K562 (cell line): ENCODE results near the gene LAMTOR1. TPM values are rescaled to one million over a fixed set of nuclear protein-coding genes. Genes with fewer than 3 reads are reported as not detected.

Source experiments
- BACH1 ChIP-seq: fragments of 200-800 bp; sonication (Bioruptor generic); IDR thresholded peaks from 2 replicates; pipeline ENCODE4 v1.6.1; 2016; ENCODE audit warnings: missing genetic modification characterization, missing compliant biosample characterization
- CBX1 ChIP-seq: sonication (generic); IDR thresholded peaks from 2 replicates; pipeline ENCODE4 v1.6.1; 2016; ENCODE audit warnings: antibody characterized with exemption, low read depth, mild to moderate bottlenecking
- CEBPG ChIP-seq, 3 experiments: fragments of 200-800 bp in 1 of 3; sonication (Bioruptor generic) in 1 of 3; sonication (generic) in 1 of 3; formaldehyde crosslinking in 1 of 3; IDR thresholded peaks in 2 of 3; conservative IDR thresholded peaks in 1 of 3; 2 replicates each; pipeline versions ENCODE4 v1.6.1 to v1.8.0; 2016 to 2022; ENCODE audit warnings: missing compliant biosample characterization in 2 of 3, missing genetic modification characterization in 2 of 3, mild to moderate bottlenecking in 1 of 3, missing genetic modification reagents in 1 of 3
- FOXA1 ChIP-seq: fragments of 450-650 bp; IDR thresholded peaks from 2 replicates; pipeline ENCODE4 v1.6.1; 2016; ENCODE audit warnings: mild to moderate bottlenecking, borderline replicate concordance
- KDM1A ChIP-seq, 2 experiments: fragments of 450-650 bp; IDR thresholded peaks; 2 replicates each; pipeline ENCODE4 v1.6.1; 2016; ENCODE audit warnings: mild to moderate bottlenecking in 2 of 2
- KHSRP ChIP-seq: fragments of 450-650 bp; IDR thresholded peaks from 2 replicates; pipeline ENCODE4 v1.6.1; 2017
- MAFG ChIP-seq: fragments of 450-650 bp; conservative IDR thresholded peaks from 2 replicates; pipeline ENCODE4 v1.6.1; 2016; ENCODE audit warnings: missing genetic modification characterization, missing compliant biosample characterization
- NONO ChIP-seq, 2 experiments: fragments of 200-400 bp in 1 of 2; fragments of 450-650 bp in 1 of 2; formaldehyde crosslinking in 1 of 2; IDR thresholded peaks; 2 replicates each; pipeline ENCODE4 v1.6.1; 2017; ENCODE audit warnings: low read depth in 2 of 2, mild to moderate bottlenecking in 2 of 2, moderate library complexity in 2 of 2, low read length in 1 of 2
- SIN3A ChIP-seq, 2 experiments: fragments of 150-350 bp in 1 of 2; IDR thresholded peaks; 2 replicates each; pipeline ENCODE4 v1.6.1; 2011 to 2016; ENCODE audit warnings: borderline replicate concordance in 2 of 2, low read depth in 2 of 2, low read length in 2 of 2, mild to moderate bottlenecking in 2 of 2, moderate library complexity in 2 of 2; ENCODE audit not compliant: control insufficient read depth in 1 of 2
- TAL1 ChIP-seq: fragments of 450-650 bp; IDR thresholded peaks from 2 replicates; pipeline ENCODE4 v1.6.1; 2016; ENCODE audit warnings: mild to moderate bottlenecking
- TBL1XR1 ChIP-seq, 2 experiments: IDR thresholded peaks; 2 replicates each; pipeline ENCODE4 v1.6.1; 2012; ENCODE audit warnings: improper control_type of control experiment in 2 of 2, low read length in 2 of 2, mild to moderate bottlenecking in 1 of 2
- polyA plus RNA-seq, 8 experiments: library from polyadenylated mRNA; depleted of rRNA in 4 of 8; stranded (reverse) in 5 of 8; unstranded in 3 of 8; fragments of >200 nt; fragmentation: Nextera tagmentation in 2 of 8; fragmentation: Illumina TruSeq in 1 of 8; extraction: Ambion mirVana in 2 of 8; extraction: Trizol in 1 of 8; gene quantifications; 2 replicates each; pipeline versions ENCODE4 v1.2.1 to v1.2.3, GENCODE V29; 2011 to 2014; ENCODE audit warnings: inconsistent platforms in 1 of 8, missing spikeins in 1 of 8
- total RNA-seq, 7 experiments: library from RNA; depleted of rRNA in 6 of 7; stranded (reverse); fragments of >200 nt in 6 of 7; fragmentation: Illumina TruSeq in 2 of 7; extraction: Trizol in 2 of 7; gene quantifications; 2 replicates each; pipeline versions ENCODE4 v1.2.1 to v1.2.3, GENCODE V29; 2011 to 2021; ENCODE audit warnings: low replicate concordance in 1 of 7
- TF ChIP-seq, protein P1 (sequence below), 2 experiments: fragments of 450-650 bp; formaldehyde crosslinking in 1 of 2; IDR thresholded peaks; 2 replicates each; pipeline versions ENCODE4 v1.4.0 to v1.6.1; 2014 to 2020; ENCODE audit warnings: mild to moderate bottlenecking in 2 of 2, borderline replicate concordance in 1 of 2, low read depth in 1 of 2
- TF ChIP-seq, protein P2 (sequence below): fragments of 450-650 bp; formaldehyde crosslinking; IDR thresholded peaks from 2 replicates; pipeline ENCODE4 v1.4.0; 2020; ENCODE audit warnings: mild to moderate bottlenecking, mixed read lengths
- TF ChIP-seq, protein P3 (sequence below), 3 experiments: fragments of 200-800 bp in 1 of 3; sonication (Bioruptor generic) in 1 of 3; sonication (generic) in 1 of 3; formaldehyde crosslinking in 1 of 3; IDR thresholded peaks; 2 replicates each; pipeline versions ENCODE4 v1.6.1 to v1.8.0; 2016 to 2022; ENCODE audit warnings: mild to moderate bottlenecking in 2 of 3, missing compliant biosample characterization in 2 of 3, missing genetic modification characterization in 2 of 3, missing genetic modification reagents in 1 of 3

LAMTOR1 gene
- total and polyA plus RNA-seq, 9 of the 15 experiments (the other 6 are each of a cell fraction or from before 2014, with no cell fraction given), result 62.6 to 104 (median 85.3) TPM

DNA sequence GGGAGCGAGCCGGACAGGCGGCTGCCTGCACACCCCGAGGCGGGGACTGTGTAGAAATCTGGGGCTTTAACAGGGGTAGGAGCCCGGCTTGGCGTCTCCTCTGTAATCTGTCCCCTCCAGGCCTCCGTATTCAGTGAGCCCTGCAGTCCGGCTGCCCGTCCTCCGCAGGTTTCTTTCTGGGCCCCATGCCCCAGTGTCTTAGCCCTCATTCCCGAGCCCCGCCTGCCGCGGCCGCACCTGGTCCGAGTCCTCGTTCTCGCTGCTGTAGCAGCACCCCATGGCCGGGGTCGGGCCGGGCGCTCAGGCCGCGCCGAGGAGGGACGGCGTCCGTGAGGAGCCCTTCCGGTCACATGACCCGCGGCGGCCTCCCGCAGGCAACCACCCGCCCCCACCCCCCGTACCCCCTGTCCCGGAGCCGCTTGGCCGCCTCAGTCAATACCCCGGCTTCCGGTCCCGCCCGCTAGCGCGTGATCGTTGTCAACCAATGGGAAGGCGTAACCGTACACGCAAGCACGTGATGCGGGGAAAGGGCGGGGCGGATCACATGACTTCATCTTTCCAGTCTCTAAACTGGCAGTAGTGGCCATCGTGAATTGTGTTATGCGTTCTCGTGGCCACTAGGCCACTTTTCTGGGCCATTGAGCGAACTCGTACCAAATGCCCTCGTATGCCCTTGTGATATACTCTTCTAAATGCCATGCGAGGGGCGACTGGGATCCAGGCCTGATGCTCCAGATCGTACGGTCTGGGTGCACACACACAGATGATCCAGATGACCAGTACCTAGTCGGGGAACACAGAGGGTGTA lies at the start of gene LAMTOR1 (continued):
- TF ChIP-seq MAFG (tag) (no peak), NONO (IDR thresholded peaks at IDR 0.05; ENCODE audit: low read depth in 2 of 2, low read length in 1 of 2) (peak in 1 of 2 experiments; percentile 56; a peak in 1 of 4 replicates), KDM1A (IDR thresholded peaks at IDR 0.05) (no peak), CBX1 (peak; percentile 24; the same call in 1 of the 2 replicates), TAL1 (no peak), CEBPG (CRISPR knock-in tag; IDR thresholded peaks at IDR 0.05) (no peak), CEBPG (tag; conservative IDR thresholded peaks at IDR 0.05 in 1 of 2, IDR thresholded peaks at IDR 0.05 in 1 of 2) (no peak), KHSRP (no peak), BACH1 (tag) (peak; percentile 68; the same call in 1 of the 2 replicates), SIN3A (IDR thresholded peaks at IDR 0.05; ENCODE audit: borderline replicate concordance in 2 of 2, control insufficient read depth in 1 of 2, low read depth in 2 of 2, low read length in 2 of 2) (peak in 1 of 2 experiments; percentile 69; a peak in 2 of 4 replicates), TBL1XR1 (IDR thresholded peaks at IDR 0.05; ENCODE audit: low read length in 2 of 2) (no peak), FOXA1 (no peak)
- TF ChIP-seq, protein P1, sequence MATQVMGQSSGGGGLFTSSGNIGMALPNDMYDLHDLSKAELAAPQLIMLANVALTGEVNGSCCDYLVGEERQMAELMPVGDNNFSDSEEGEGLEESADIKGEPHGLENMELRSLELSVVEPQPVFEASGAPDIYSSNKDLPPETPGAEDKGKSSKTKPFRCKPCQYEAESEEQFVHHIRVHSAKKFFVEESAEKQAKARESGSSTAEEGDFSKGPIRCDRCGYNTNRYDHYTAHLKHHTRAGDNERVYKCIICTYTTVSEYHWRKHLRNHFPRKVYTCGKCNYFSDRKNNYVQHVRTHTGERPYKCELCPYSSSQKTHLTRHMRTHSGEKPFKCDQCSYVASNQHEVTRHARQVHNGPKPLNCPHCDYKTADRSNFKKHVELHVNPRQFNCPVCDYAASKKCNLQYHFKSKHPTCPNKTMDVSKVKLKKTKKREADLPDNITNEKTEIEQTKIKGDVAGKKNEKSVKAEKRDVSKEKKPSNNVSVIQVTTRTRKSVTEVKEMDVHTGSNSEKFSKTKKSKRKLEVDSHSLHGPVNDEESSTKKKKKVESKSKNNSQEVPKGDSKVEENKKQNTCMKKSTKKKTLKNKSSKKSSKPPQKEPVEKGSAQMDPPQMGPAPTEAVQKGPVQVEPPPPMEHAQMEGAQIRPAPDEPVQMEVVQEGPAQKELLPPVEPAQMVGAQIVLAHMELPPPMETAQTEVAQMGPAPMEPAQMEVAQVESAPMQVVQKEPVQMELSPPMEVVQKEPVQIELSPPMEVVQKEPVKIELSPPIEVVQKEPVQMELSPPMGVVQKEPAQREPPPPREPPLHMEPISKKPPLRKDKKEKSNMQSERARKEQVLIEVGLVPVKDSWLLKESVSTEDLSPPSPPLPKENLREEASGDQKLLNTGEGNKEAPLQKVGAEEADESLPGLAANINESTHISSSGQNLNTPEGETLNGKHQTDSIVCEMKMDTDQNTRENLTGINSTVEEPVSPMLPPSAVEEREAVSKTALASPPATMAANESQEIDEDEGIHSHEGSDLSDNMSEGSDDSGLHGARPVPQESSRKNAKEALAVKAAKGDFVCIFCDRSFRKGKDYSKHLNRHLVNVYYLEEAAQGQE (IDR thresholded peaks at IDR 0.05; ENCODE audit: borderline replicate concordance), result peak; percentile 95
- TF ChIP-seq, protein P1 (CRISPR knock-in tag; IDR thresholded peaks at IDR 0.05; ENCODE audit: low read depth), result no peak; the same call in 1 of the 2 replicates
- TF ChIP-seq, protein P2, sequence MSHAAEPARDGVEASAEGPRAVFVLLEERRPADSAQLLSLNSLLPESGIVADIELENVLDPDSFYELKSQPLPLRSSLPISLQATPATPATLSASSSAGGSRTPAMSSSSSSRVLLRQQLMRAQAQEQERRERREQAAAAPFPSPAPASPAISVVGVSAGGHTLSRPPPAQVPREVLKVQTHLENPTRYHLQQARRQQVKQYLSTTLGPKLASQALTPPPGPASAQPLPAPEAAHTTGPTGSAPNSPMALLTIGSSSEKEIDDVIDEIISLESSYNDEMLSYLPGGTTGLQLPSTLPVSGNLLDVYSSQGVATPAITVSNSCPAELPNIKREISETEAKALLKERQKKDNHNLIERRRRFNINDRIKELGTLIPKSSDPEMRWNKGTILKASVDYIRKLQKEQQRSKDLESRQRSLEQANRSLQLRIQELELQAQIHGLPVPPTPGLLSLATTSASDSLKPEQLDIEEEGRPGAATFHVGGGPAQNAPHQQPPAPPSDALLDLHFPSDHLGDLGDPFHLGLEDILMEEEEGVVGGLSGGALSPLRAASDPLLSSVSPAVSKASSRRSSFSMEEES, result peak; percentile 99
- TF ChIP-seq, protein P3, sequence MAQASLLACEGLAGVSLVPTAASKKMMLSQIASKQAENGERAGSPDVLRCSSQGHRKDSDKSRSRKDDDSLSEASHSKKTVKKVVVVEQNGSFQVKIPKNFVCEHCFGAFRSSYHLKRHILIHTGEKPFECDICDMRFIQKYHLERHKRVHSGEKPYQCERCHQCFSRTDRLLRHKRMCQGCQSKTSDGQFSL (CRISPR knock-in tag; IDR thresholded peaks at IDR 0.05), result no peak
- TF ChIP-seq, protein P3 (tag; IDR thresholded peaks at IDR 0.05), result no peak
